DMS 273 (cell line): ENCODE results near the gene SLC37A3.
A peak's percentile ranks its signal among the peaks of the same experiment; 100 is the strongest.
"Not testable (repeated sequence)": the region's sequence is repeated elsewhere in the genome, so short reads cannot be mapped to it uniquely, and the experiment has no call there.

Source experiments
- DNase-seq: peaks from one replicate; lab custom pipeline; 2025; ENCODE audit not compliant: unreplicated experiment; lab: John Stamatoyannopoulos, UW

The SLC37A3 gene

GRCh38 chr7:140315498-140316164, 82.7 kb downstream of the SLC37A3 start:
- no peak for DNase-seq

- no peak for DNase-seq
Measured at GRCh38 chr7:140314573-140315480, 83.5 kb downstream of the SLC37A3 start.

GRCh38 chr7:140312141-140312846, 86.0 kb downstream of the SLC37A3 start:
- no peak for DNase-seq

GRCh38 chr7:140311128-140311527, 87.2 kb downstream of the SLC37A3 start:
- not testable (repeated sequence) for DNase-seq

GRCh38 chr7:140310337-140311002, 87.9 kb downstream of the SLC37A3 start:
- no peak for DNase-seq

- no peak for DNase-seq
Measured at GRCh38 chr7:140308060-140308459, 90.3 kb downstream of the SLC37A3 start.

GRCh38 chr7:140304191-140304799, 94.0 kb downstream of the SLC37A3 start:
- peak; percentile 81 for DNase-seq

GRCh38 chr7:140300243-140301136, 97.8 kb downstream of the SLC37A3 start:
- no peak for DNase-seq

GRCh38 chr7:140298213-140298612, 100.1 kb downstream of the SLC37A3 start:
- no peak for DNase-seq

- DNase-seq = no peak
Measured at GRCh38 chr7:140297192-140297591, 101.1 kb downstream of the SLC37A3 start.

GRCh38 chr7:140295224-140295738, 103.0 kb downstream of the SLC37A3 start:
- DNase-seq = no peak

GRCh38 chr7:140294454-140294853, 103.9 kb downstream of the SLC37A3 start:
- no peak for DNase-seq

- no peak for DNase-seq
Measured at GRCh38 chr7:140292438-140292837, 105.9 kb downstream of the SLC37A3 start.

GRCh38 chr7:140289804-140290203, 108.5 kb downstream of the SLC37A3 start:
- no peak for DNase-seq

GRCh38 chr7:140287988-140288387, 110.3 kb downstream of the SLC37A3 start:
- DNase-seq = no peak

- DNase-seq = no peak
Measured at GRCh38 chr7:140285938-140286337, 112.4 kb downstream of the SLC37A3 start.

GRCh38 chr7:140284062-140284461, 114.3 kb downstream of the SLC37A3 start:
- DNase-seq = no peak
